Astrocyte (in vitro differentiated cells and primary cell): ENCODE data around the gene PLEKHG4B.

Experiments
- EZH2 ChIP-seq: IDR thresholded peaks from 2 replicates; pipeline ENCODE4 v1.6.1; 2012; ENCODE audit warnings: mild to moderate bottlenecking, low read length, inconsistent platforms; ENCODE audit not compliant: insufficient read depth
- TF ChIP-seq, protein P1 (sequence below): IDR thresholded peaks from 2 replicates; pipeline ENCODE4 v1.5.1; 2011; ENCODE audit warnings: low read depth, mild to moderate bottlenecking, inconsistent platforms, low read length, moderate library complexity; ENCODE audit not compliant: insufficient read depth

DNA sequence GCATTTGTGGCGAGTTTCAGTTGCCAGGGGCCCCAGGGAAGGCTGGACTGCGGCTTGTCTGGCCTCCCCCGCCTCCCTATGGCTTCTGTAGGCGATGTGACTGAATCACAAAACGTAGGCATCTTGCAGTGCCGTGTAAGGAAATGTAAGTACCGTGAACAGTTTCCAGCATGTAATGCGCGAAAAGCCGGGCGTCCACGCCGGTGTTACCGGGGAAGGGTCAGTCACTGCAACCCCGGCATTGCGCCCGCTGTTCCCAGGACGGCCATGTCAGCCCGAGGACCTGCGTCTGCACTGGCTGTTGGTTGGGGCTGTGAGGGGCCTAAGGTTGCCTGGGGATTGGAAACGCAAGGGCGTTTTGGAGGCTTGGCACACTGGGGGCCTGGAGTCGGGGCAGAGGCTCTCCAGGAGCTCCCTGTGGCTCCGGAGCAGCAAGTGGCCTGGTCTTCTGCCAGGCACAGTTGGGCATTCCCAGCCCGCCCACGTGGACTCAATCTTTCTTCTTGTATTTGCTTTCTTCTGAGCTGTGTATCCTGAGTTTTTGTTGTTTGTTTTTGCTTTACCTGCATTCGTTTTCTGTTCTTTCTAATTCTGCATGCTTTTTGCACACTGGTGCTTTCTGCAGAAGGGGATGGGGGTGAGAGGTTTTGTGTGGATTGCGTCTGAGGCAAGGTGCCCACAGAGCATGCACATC, 36.9 kb upstream of the PLEKHG4B start:
- TF ChIP-seq, protein P1, sequence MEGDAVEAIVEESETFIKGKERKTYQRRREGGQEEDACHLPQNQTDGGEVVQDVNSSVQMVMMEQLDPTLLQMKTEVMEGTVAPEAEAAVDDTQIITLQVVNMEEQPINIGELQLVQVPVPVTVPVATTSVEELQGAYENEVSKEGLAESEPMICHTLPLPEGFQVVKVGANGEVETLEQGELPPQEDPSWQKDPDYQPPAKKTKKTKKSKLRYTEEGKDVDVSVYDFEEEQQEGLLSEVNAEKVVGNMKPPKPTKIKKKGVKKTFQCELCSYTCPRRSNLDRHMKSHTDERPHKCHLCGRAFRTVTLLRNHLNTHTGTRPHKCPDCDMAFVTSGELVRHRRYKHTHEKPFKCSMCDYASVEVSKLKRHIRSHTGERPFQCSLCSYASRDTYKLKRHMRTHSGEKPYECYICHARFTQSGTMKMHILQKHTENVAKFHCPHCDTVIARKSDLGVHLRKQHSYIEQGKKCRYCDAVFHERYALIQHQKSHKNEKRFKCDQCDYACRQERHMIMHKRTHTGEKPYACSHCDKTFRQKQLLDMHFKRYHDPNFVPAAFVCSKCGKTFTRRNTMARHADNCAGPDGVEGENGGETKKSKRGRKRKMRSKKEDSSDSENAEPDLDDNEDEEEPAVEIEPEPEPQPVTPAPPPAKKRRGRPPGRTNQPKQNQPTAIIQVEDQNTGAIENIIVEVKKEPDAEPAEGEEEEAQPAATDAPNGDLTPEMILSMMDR: no peak
- no peak for TF ChIP-seq EZH2
